B cell (primary cell): ENCODE results near the gene SEMA4F. TPM values are rescaled to one million over a fixed set of nuclear protein-coding genes. Genes with fewer than 3 reads are reported as not detected.

ENCODE experiments used
- ATAC-seq: fragments of 200-7000 bp; cut with Tn5 transposase; one replicate; pipeline ENCODE4 v1.10.0; 2021; ENCODE audit warnings: low read depth, mild to moderate bottlenecking, moderate number of reproducible peaks, moderate library complexity
- CTCF ChIA-PET: fragments of 350-600 bp; sonication (Branson Sonifier 250); formaldehyde crosslinking; loops from one replicate; lab custom pipeline; 2021; ENCODE audit warnings: antibody characterized with exemption, inconsistent platforms; lab: Charles Lee
- POLR2A ChIA-PET: fragments of 350-600 bp; sonication (Branson Sonifier 250); formaldehyde crosslinking; loops from one replicate; lab custom pipeline; 2021; ENCODE audit warnings: antibody characterized with exemption; lab: Charles Lee
- DNase-seq: peaks from one replicate; pipeline ENCODE4 v3.0.0; 2013
- H2AFZ ChIP-seq: 2 replicates; pipeline ENCODE4 v1.6.1; 2012; ENCODE audit warnings: mild to moderate bottlenecking, low read depth, low read length; ENCODE audit not compliant: insufficient read depth, poor library complexity, severe bottlenecking
- H3K27ac ChIP-seq, 2 donors: 1 replicate in 1 of 2; 2 replicates in 1 of 2; pipeline ENCODE4 v1.5.1; 2012 to 2013; ENCODE audit warnings: low read length in 2 of 2, mild to moderate bottlenecking in 2 of 2, moderate library complexity in 1 of 2
- H3K27me3 ChIP-seq, 4 experiments: fragments of 200-600 bp in 1 of 4; sonication (generic) in 1 of 4; replicated peaks in 1 of 4; 1 replicate in 2 of 4; 2 replicates in 2 of 4; pipeline versions ENCODE4 v1.6.1 to v1.7.0; 2013 to 2016; ENCODE audit warnings: low read length in 3 of 4, mild to moderate bottlenecking in 2 of 4, mixed read lengths in 1 of 4, moderate library complexity in 1 of 4; ENCODE audit not compliant: insufficient read depth in 4 of 4, control insufficient read depth in 3 of 4; ENCODE audit errors: control extremely low read depth in 1 of 4
- H3K36me3 ChIP-seq, 2 experiments: replicated peaks in 1 of 2; 1 replicate in 1 of 2; 2 replicates in 1 of 2; pipeline versions ENCODE4 v1.6.1 to v1.7.1; 2013; ENCODE audit warnings: low read length in 1 of 2; ENCODE audit not compliant: insufficient read depth in 2 of 2, control insufficient read depth in 1 of 2; ENCODE audit errors: control extremely low read depth in 1 of 2, extremely low read depth in 1 of 2
- H3K4me1 ChIP-seq, 2 donors: fragments of 200-600 bp in 1 of 2; sonication (generic) in 1 of 2; 1 replicate in 1 of 2; 2 replicates in 1 of 2; pipeline versions ENCODE4 v1.5.1 to v1.6.1; 2013 to 2017; ENCODE audit warnings: low read length in 2 of 2; ENCODE audit not compliant: control insufficient read depth in 2 of 2, insufficient read depth in 2 of 2
- H3K4me2 ChIP-seq: replicated peaks from 2 replicates; pipeline ENCODE3; 2012; ENCODE audit warnings: mild to moderate bottlenecking, low read depth, low read length; ENCODE audit not compliant: poor library complexity, severe bottlenecking
- H3K4me3 ChIP-seq, 5 experiments: fragments of 200-600 bp in 1 of 5; sonication (generic) in 1 of 5; 1 replicate in 3 of 5; 2 replicates in 2 of 5; pipeline versions ENCODE4 v1.5.1 to v1.7.0; 2011 to 2016; ENCODE audit warnings: low read length in 4 of 5, mild to moderate bottlenecking in 4 of 5, low read depth in 2 of 5, control low read depth in 1 of 5, moderate library complexity in 1 of 5; ENCODE audit not compliant: insufficient read depth in 1 of 5; ENCODE audit errors: control extremely low read depth in 1 of 5, extremely low read depth in 1 of 5
- H3K79me2 ChIP-seq: fragments of 200-600 bp; sonication (generic); one replicate; pipeline ENCODE4 v1.6.0; 2016; ENCODE audit warnings: low read length; ENCODE audit not compliant: control insufficient read depth, insufficient read depth
- H3K9ac ChIP-seq: fragments of 200-600 bp; sonication (generic); 2 replicates; pipeline ENCODE4 v1.6.1; 2017; ENCODE audit warnings: mild to moderate bottlenecking, low read length, moderate library complexity
- H3K9me3 ChIP-seq, 3 donors: one replicate each; pipeline versions ENCODE4 v1.6.1 to v1.7.1; 2013; ENCODE audit warnings: low read length in 2 of 3; ENCODE audit not compliant: control insufficient read depth in 2 of 3, insufficient read depth in 1 of 3; ENCODE audit errors: control extremely low read depth in 1 of 3
- H4K20me1 ChIP-seq: 2 replicates; pipeline ENCODE4 v1.6.0; 2012; ENCODE audit warnings: mild to moderate bottlenecking, low read length; ENCODE audit not compliant: insufficient read depth, control insufficient read depth, poor library complexity, severe bottlenecking
- H3K27ac Mint-ChIP-seq: one replicate; pipeline ENCODE4 v1.8.0; 2021; ENCODE audit warnings: mixed read lengths
- H3K27me3 Mint-ChIP-seq: one replicate; pipeline ENCODE4 v1.8.0; 2021; ENCODE audit warnings: mixed read lengths
- H3K4me1 Mint-ChIP-seq: one replicate; pipeline ENCODE4 v1.8.0; 2021; ENCODE audit warnings: mixed read lengths
- H3K4me3 Mint-ChIP-seq: one replicate; pipeline ENCODE4 v1.8.0; 2021; ENCODE audit warnings: mixed read lengths
- H3K9me3 Mint-ChIP-seq: one replicate; pipeline ENCODE4 v1.8.0; 2022; ENCODE audit warnings: mixed read lengths; ENCODE audit not compliant: insufficient read depth
- CTCF ChIP-seq: fragments of 200-600 bp; IDR thresholded peaks from one replicate; pipeline ENCODE4 v1.8.0; 2022; ENCODE audit warnings: antibody characterized with exemption, mild to moderate bottlenecking
- EZH2 ChIP-seq: IDR thresholded peaks from 2 replicates; pipeline ENCODE4 v1.6.1; 2012; ENCODE audit warnings: borderline replicate concordance, low read depth, mild to moderate bottlenecking, moderate library complexity, low read length; ENCODE audit not compliant: insufficient read depth, poor library complexity, severe bottlenecking
- WGBS: methylation state at CpG from one replicate; pipeline ENCODE4 v1.1.5; 2013; ENCODE audit warnings: missing lambda C conversion rate; ENCODE audit not compliant: insufficient coverage; 5-methylcytosine and 5-hydroxymethylcytosine counted together
- intact Hi-C: fragments of 100-400 bp; cut with micrococcal nuclease; formaldehyde crosslinking; loops from one replicate; pipeline ENCODE4 v1.10.0; 2022
- polyA plus RNA-seq: library from polyadenylated mRNA; depleted of rRNA; stranded (reverse); fragments of >200 nt; gene quantifications from 2 replicates; pipeline ENCODE4 v1.2.3, GENCODE V29; 2012
- total RNA-seq, 2 donors: library from RNA; stranded (reverse); fragments of 120-200 nt in 1 of 2; gene quantifications; 1 replicate in 1 of 2; 2 replicates in 1 of 2; pipeline versions ENCODE4 v1.2.3 to v1.2.4, GENCODE V29; 2013 to 2022

Gene SEMA4F
- total and polyA plus RNA-seq, 2 donors (not counting 1 experiment from before 2014, with no cell fraction given): 5.4 to 19.3 TPM

GRCh38 chr2:74707837-74708236 is 53.8 kb downstream of the SEMA4F start:
- Mint-ChIP-seq H3K4me1 (no peaks in the 10 kb centered on the region), H3K27ac (no peak overlapping the region), H3K9me3 (no peaks in the 10 kb centered on the region), H3K27me3 (peaks cover 7% of the 10 kb centered on the region), H3K4me3 (no peak overlapping the region)
- peaks cover 0 to 1% (median 0%) of the 10 kb centered on the region in 3 donors for H3K9me3 ChIP-seq
- ChIA-PET CTCF (interaction anchor here (3.6 kb wide), 1 partner anchor 168 kb away, joined by 20 read pairs; no protein-coding TSS in a partner anchor), POLR2A (no interaction called here)
- WGBS: 100% methylated on average over 1 of the region's 3 CpGs
- no peaks in the 10 kb centered on the region for H3K79me2 ChIP-seq
- H3K4me2 ChIP-seq: no peak overlapping the region
- H3K36me3 ChIP-seq: no peaks in the 10 kb centered on the region
- ATAC-seq (no peak), DNase-seq (no peak)
- H3K4me3 ChIP-seq: no peak overlapping the region
- H4K20me1 ChIP-seq: no peaks in the 10 kb centered on the region
- H3K4me1 ChIP-seq: no peaks in the 10 kb centered on the region
- no peak overlapping the region for H3K9ac ChIP-seq
- no peak for TF ChIP-seq EZH2
- H3K27me3 ChIP-seq: no peaks in the 10 kb centered on the region
- intact Hi-C loops: no loop called here
- no peak overlapping the region for H2AFZ ChIP-seq
- no peak overlapping the region for H3K27ac ChIP-seq

- no peak overlapping the region for H2AFZ ChIP-seq
- H3K4me2 ChIP-seq: no peak overlapping the region
- H3K27me3 ChIP-seq: no peaks in the 10 kb centered on the region
- TF ChIP-seq EZH2 (no peak), CTCF (no peak)
- POLR2A ChIA-PET: no interaction called here
- no peaks in the 10 kb centered on the region for H3K9me3 Mint-ChIP-seq
- CTCF ChIA-PET: interaction anchor here (3.6 kb wide), 1 partner anchor 168 kb away, joined by 20 read pairs; no protein-coding TSS in a partner anchor
- H4K20me1 ChIP-seq: no peaks in the 10 kb centered on the region
- ATAC-seq: no peak
- H3K27ac Mint-ChIP-seq: no peak overlapping the region
- no peak for DNase-seq
- H3K4me3 Mint-ChIP-seq: no peak overlapping the region
- intact Hi-C loops: no loop called here
- no peak overlapping the region for H3K9ac ChIP-seq
- no peaks in the 10 kb centered on the region for H3K79me2 ChIP-seq
- no peaks in the 10 kb centered on the region for H3K4me1 ChIP-seq
- no peaks in the 10 kb centered on the region for H3K4me1 Mint-ChIP-seq
- no peak overlapping the region for H3K4me3 ChIP-seq
- peaks cover 0 to 1% (median 0%) of the 10 kb centered on the region in 3 donors for H3K9me3 ChIP-seq
- peaks cover 7% of the 10 kb centered on the region for H3K27me3 Mint-ChIP-seq
- no peak overlapping the region for H3K27ac ChIP-seq
- H3K36me3 ChIP-seq: no peaks in the 10 kb centered on the region
Observed at GRCh38 chr2:74708296-74708695, 54.2 kb downstream of the SEMA4F start.
